PFSK-1 (cell line): Measurements from ENCODE around the gene TSPAN15.

ENCODE experiments used
- FOXP2 ChIP-seq: optimal IDR thresholded peaks from 2 replicates; pipeline ENCODE3; 2011; ENCODE audit warnings: borderline replicate concordance, control low read depth, inconsistent platforms; ENCODE audit not compliant: insufficient read depth; ENCODE audit errors: extremely low read length, extremely low read depth
- POLR2AphosphoS5 ChIP-seq: IDR thresholded peaks from 2 replicates; pipeline ENCODE4 v1.6.1; 2012; ENCODE audit warnings: low read depth, mild to moderate bottlenecking, control low read depth, low read length, moderate library complexity
- SIN3A ChIP-seq: IDR thresholded peaks from 2 replicates; pipeline ENCODE4 v1.6.1; 2012; ENCODE audit warnings: mild to moderate bottlenecking, low read length, moderate library complexity, borderline replicate concordance; ENCODE audit not compliant: insufficient read depth
- TAF1 ChIP-seq: IDR thresholded peaks from 2 replicates; pipeline ENCODE4 v1.6.1; 2012; ENCODE audit warnings: low read length, control low read depth, borderline replicate concordance; ENCODE audit not compliant: insufficient read depth
- TF ChIP-seq, protein P1 (sequence below), 2 experiments: IDR thresholded peaks; 2 replicates each; pipeline versions ENCODE4 v1.6.1 to v1.8.0; 2011 to 2012; ENCODE audit warnings: low read depth in 2 of 2, low read length in 2 of 2, control low read depth in 1 of 2, inconsistent platforms in 1 of 2, mild to moderate bottlenecking in 1 of 2, moderate library complexity in 1 of 2; ENCODE audit not compliant: insufficient read depth in 1 of 2

Gene TSPAN15

GRCh38 chr10:69486922-69487730 lies 35.9 kb downstream of the TSPAN15 start:
- no peak for TF ChIP-seq FOXP2
- TF ChIP-seq TAF1: no peak
- no peak for TF ChIP-seq SIN3A
- TF ChIP-seq, protein P1, sequence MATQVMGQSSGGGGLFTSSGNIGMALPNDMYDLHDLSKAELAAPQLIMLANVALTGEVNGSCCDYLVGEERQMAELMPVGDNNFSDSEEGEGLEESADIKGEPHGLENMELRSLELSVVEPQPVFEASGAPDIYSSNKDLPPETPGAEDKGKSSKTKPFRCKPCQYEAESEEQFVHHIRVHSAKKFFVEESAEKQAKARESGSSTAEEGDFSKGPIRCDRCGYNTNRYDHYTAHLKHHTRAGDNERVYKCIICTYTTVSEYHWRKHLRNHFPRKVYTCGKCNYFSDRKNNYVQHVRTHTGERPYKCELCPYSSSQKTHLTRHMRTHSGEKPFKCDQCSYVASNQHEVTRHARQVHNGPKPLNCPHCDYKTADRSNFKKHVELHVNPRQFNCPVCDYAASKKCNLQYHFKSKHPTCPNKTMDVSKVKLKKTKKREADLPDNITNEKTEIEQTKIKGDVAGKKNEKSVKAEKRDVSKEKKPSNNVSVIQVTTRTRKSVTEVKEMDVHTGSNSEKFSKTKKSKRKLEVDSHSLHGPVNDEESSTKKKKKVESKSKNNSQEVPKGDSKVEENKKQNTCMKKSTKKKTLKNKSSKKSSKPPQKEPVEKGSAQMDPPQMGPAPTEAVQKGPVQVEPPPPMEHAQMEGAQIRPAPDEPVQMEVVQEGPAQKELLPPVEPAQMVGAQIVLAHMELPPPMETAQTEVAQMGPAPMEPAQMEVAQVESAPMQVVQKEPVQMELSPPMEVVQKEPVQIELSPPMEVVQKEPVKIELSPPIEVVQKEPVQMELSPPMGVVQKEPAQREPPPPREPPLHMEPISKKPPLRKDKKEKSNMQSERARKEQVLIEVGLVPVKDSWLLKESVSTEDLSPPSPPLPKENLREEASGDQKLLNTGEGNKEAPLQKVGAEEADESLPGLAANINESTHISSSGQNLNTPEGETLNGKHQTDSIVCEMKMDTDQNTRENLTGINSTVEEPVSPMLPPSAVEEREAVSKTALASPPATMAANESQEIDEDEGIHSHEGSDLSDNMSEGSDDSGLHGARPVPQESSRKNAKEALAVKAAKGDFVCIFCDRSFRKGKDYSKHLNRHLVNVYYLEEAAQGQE (IDR thresholded peaks at IDR 0.05; ENCODE audit: insufficient read depth in 1 of 2, low read depth in 2 of 2, low read length in 2 of 2): no peak
- TF ChIP-seq POLR2AphosphoS5: no peak

GRCh38 chr10:69489506-69490090 lies 38.3 kb downstream of the TSPAN15 start:
- no peak for TF ChIP-seq FOXP2

DNA sequence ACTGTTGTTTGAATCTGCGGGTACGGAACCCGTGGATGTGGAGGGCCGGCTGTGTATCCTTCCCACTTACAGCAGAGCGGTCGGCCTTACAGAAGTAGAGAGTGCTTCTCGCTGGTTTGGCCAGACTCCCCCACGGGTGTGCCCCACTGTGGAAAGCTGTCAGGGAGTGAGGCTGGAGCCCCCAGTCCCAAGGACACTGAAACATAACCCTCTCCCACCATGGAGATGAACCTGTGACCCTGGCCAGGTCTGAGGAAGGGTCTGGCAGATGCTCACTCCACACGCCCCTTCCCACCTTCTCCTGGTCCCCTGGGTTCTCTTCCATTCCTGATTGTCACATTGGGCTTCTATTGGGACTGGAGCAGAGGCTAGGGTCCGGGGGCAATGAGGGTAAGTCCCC lies 39.6 kb downstream of the TSPAN15 start:
- TF ChIP-seq, protein P1 (IDR thresholded peaks at IDR 0.05; ENCODE audit: insufficient read depth in 1 of 2, low read depth in 2 of 2, low read length in 2 of 2): no peak
- TF ChIP-seq FOXP2 (no peak), POLR2AphosphoS5 (no peak), SIN3A (no peak), TAF1 (no peak)

GRCh38 chr10:69491611-69492010 lies 40.3 kb downstream of the TSPAN15 start:
- TF ChIP-seq POLR2AphosphoS5 (no peak), FOXP2 (no peak)

- TF ChIP-seq POLR2AphosphoS5 (no peak), TAF1 (no peak), SIN3A (no peak)
- TF ChIP-seq, protein P1 (IDR thresholded peaks at IDR 0.05; ENCODE audit: insufficient read depth in 1 of 2, low read depth in 2 of 2, low read length in 2 of 2): no peak
Observed at GRCh38 chr10:69492091-69492745, 41.0 kb downstream of the TSPAN15 start.

- TF ChIP-seq SIN3A: no peak
- no peak for TF ChIP-seq TAF1
- no peak for TF ChIP-seq FOXP2
- TF ChIP-seq, protein P1 (IDR thresholded peaks at IDR 0.05; ENCODE audit: insufficient read depth in 1 of 2, low read depth in 2 of 2, low read length in 2 of 2): no peak
- TF ChIP-seq POLR2AphosphoS5: no peak
Observed at GRCh38 chr10:69492746-69493462, 41.6 kb downstream of the TSPAN15 start.
